Renal pelvis (tissue), 4 donors: ENCODE measurements around the gene PTDSS2. TPM values are rescaled to one million over a fixed set of nuclear protein-coding genes. Genes with fewer than 3 reads are reported as not detected.

ENCODE experiments used
- DNase-seq: peaks from one replicate; pipeline ENCODE4 v3.0.0-alpha.2; 2013
- polyA plus RNA-seq, 3 donors: library from polyadenylated mRNA; unstranded; fragments of 120-200 nt; gene quantifications; one replicate each; pipeline ENCODE4 v1.2.1, GENCODE V29; 2013; ENCODE audit not compliant: insufficient read length in 3 of 3

Gene PTDSS2
- polyA plus RNA-seq, 3 donors: 40.0 to 44.9 (median 41.2) TPM

DNA sequence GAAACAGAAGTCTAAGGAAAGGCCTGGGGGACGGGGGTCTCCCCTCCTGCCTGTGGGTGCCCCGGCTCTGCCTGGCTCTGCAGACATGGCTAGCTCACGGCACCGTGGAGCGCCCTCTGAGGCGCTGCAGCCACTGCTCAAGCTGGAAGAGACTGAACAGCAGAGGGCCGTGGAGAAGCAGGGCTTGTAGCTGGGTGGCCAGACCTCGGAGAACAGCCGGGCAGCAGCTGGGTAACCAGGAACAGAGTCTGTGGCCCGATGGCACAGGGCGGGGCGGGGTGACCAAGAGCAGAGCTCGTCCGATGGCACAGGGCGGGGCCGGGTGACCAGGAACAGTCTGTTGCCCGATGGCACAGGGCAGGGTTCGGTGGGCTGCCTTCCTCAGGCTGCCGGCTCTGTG is 38.9 kb downstream of the PTDSS2 start:
- DNase-seq: no peak

GRCh38 chr11:489610-490185 is 39.6 kb downstream of the PTDSS2 start:
- no peak for DNase-seq

- DNase-seq: no peak
These were observed 40.3 kb downstream of the PTDSS2 start for GRCh38 chr11:490186-490929.

- no peak for DNase-seq
These were observed 40.8 kb downstream of the PTDSS2 start for GRCh38 chr11:490930-491260.

GRCh38 chr11:491358-491757 is 41.3 kb downstream of the PTDSS2 start:
- DNase-seq: no peak

- peak; percentile 40 for DNase-seq
These were observed 42.5 kb downstream of the PTDSS2 start for GRCh38 chr11:492427-493226.

DNA sequence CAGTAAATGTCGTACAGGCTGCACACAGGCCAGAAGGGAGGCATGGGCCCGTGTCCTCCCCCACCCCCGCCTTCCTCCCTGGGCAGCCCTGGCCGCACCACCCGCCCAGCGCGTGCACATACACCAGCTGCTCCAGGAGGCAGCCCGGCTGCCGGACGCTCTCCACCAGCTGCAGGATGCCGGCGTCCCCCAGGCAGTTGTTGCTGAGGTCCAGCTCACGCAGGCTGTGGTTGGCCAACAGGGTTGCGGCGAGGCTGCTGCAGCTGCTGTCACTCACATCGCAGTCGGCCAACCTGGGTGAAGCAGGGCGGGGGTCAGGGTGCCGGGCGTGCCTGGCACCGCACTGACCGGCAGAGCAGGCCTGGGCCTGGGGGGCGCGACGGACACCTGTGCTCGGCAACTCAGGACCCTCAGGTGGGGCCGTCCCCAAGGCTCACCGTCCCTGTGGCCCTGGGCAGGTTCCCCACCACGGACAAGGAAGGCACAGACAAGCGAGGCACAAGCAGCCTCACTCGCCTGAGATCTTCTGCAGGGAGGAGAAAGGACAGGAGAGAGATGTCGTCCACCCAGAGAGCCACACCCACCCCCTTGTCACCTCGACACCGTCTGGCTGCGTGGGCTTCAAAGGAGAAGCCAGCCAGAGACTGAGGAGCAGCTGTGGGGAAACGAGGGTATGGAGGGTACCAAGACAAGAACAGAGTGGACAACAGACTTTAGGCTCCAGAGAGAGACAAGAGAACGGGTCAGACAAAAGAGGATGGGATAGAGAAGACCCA is 44.9 kb downstream of the PTDSS2 start:
- no peak for DNase-seq

- no peak for DNase-seq
These were observed 45.5 kb downstream of the PTDSS2 start for GRCh38 chr11:495537-495931.

- DNase-seq: no peak
These were observed 46.9 kb downstream of the PTDSS2 start for GRCh38 chr11:496834-497564.

GRCh38 chr11:497565-498296 is 47.7 kb downstream of the PTDSS2 start:
- DNase-seq: no peak

DNA sequence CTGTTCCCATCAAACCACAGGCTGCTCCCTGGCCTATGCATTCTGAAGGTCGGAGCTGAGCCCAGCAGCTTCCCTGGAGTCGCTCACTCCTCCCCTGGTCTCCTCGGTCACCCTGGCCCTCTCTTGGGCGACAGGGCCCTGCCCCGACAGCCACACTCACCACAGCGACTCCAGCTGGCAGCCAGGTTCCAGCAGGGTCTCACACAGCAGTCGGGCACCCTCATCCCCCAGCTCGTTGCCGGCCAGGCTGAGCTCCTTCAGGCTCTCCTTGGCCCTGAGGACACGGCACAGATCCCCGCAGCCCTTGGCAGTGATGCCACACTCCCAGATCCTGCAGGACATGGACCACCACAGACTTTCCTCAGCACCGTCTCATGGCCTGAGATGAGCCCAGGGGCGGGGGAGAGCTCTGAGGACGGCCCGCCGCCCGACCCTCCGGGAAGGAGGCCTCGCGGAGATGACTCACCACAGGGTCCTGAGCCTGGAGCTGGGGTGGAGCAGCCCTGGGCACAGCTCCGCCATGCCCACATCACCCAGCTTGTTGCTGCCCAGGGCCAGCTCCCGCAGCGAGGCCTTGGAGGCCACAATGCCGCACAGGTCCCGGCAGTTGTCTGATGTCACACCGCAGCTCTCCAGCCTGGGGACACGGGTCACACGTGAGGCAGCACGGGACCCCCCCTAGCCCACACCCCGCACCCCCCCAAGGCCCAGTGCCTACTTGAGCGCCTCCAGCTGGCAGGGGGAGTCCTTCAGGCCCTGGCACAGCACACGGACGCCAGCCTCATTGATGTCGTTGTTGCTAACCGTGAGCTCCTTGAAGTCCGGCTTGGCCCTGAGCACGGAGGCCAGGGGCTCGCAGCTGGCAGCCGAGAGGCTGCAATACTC is 48.5 kb downstream of the PTDSS2 start:
- DNase-seq: no peak

- DNase-seq: no peak
These were observed 49.4 kb downstream of the PTDSS2 start for GRCh38 chr11:499201-500076.

- DNase-seq: no peak
These were observed 51.1 kb downstream of the PTDSS2 start for GRCh38 chr11:501001-501682.

GRCh38 chr11:501683-502287 is 51.7 kb downstream of the PTDSS2 start:
- DNase-seq: no peak

GRCh38 chr11:502288-503178 is 52.5 kb downstream of the PTDSS2 start:
- DNase-seq: no peak

DNA sequence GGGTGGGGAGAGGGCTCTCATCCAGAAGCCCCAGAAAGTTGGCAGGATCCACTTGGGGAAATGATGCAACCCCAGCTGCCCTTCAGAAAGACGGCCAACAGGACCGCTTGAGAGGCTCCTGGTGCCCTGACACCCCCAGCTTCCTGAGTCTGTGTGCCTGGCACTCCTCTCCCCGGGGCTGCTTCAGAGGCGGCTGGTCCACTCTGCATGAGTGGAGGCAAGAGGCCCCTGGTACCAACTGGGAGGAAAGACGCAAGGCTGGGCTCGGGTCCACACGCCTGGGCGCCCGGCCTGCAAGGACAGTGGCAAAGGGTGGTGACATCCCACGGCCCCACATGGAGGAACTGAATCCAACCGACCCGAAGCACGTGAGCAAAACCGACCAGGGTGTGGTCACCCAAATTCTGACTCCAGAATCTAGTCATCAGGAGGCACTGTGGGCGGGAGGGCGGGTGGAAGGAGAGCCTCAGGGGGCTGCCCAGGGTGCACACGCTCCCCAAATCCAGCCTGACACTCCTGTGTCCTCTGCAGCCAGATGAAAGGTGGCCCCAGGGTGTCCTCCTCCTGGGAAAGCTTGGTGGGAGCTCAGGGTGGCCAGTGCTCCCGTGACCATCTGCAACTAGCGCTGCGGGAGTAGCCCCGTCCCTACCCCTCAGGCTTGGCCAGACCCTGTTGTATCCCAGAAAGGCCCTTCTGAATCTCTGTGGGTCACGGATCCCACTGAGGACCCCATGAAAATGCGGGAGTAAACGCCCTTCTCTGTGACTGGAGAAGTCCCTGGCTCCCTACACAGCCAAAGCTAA is 53.3 kb downstream of the PTDSS2 start:
- no peak for DNase-seq
